Lung (tissue), 12 donors: ENCODE measurements around the gene ALK. TPM values are rescaled to one million over a fixed set of nuclear protein-coding genes. Genes with fewer than 3 reads are reported as not detected.

Experiments used
- ATAC-seq: fragments of 200-7000 bp; cut with Tn5 transposase; one replicate; pipeline ENCODE4 v1.9.1; 2020; ENCODE audit warnings: moderate number of reproducible peaks; ENCODE audit not compliant: insufficient read depth, low FRiP score
- DNase-seq, 3 donors: peaks; one replicate each; pipeline ENCODE4 v3.0.0-alpha.2; 2013 to 2017
- H3K27ac ChIP-seq, 2 donors: one replicate each; pipeline ENCODE4 v1.5.1; 2013; ENCODE audit warnings: mild to moderate bottlenecking in 2 of 2, moderate library complexity in 2 of 2, control low read depth in 1 of 2, inconsistent platforms in 1 of 2, low read depth in 1 of 2, low read length in 1 of 2
- H3K27me3 ChIP-seq, 3 donors: one replicate each; pipeline ENCODE4 v1.5.1; 2013; ENCODE audit warnings: low read length in 2 of 3; ENCODE audit not compliant: control insufficient read depth in 3 of 3, insufficient read depth in 3 of 3
- H3K36me3 ChIP-seq, 4 donors: one replicate each; pipeline ENCODE4 v1.5.1; 2013; ENCODE audit warnings: low read length in 4 of 4, mild to moderate bottlenecking in 1 of 4, moderate library complexity in 1 of 4; ENCODE audit not compliant: control insufficient read depth in 4 of 4, insufficient read depth in 4 of 4
- H3K4me1 ChIP-seq, 5 donors: one replicate each; pipeline ENCODE4 v1.5.1; 2013; ENCODE audit warnings: low read length in 5 of 5, mild to moderate bottlenecking in 2 of 5, moderate library complexity in 1 of 5; ENCODE audit not compliant: control insufficient read depth in 5 of 5, insufficient read depth in 5 of 5
- H3K4me3 ChIP-seq: one replicate; pipeline ENCODE4 v1.5.1; 2013; ENCODE audit warnings: mild to moderate bottlenecking, control low read depth, moderate library complexity
- H3K9ac ChIP-seq, 2 donors: one replicate each; pipeline ENCODE4 v1.5.1; 2013; ENCODE audit warnings: low read length in 2 of 2, control low read depth in 1 of 2; ENCODE audit not compliant: insufficient read depth in 1 of 2
- H3K9me3 ChIP-seq, 4 donors: one replicate each; pipeline ENCODE4 v1.5.1; 2013; ENCODE audit warnings: low read length in 3 of 4, mild to moderate bottlenecking in 1 of 4, moderate library complexity in 1 of 4; ENCODE audit not compliant: control insufficient read depth in 4 of 4, insufficient read depth in 3 of 4
- WGBS, 2 donors: extraction: QIAGEN DNeasy Blood & Tissue Kit; methylation state at CpG; one replicate each; pipeline ENCODE4 v1.1.7; 2013; 5-methylcytosine and 5-hydroxymethylcytosine counted together
- polyA plus RNA-seq, 2 donors: library from polyadenylated mRNA; stranded (reverse); fragments of 200-250 nt; gene quantifications; one replicate each; pipeline ENCODE4 v1.2.1, GENCODE V29; 2013
- total RNA-seq, 2 donors: library from RNA; depleted of rRNA in 1 of 2; stranded (reverse); fragments of >200 nt in 1 of 2; gene quantifications; one replicate each; pipeline ENCODE4 v1.2.1, GENCODE V29; 2014 to 2021
- TF ChIP-seq, protein P1 (sequence below): IDR thresholded peaks from 2 replicates; pipeline ENCODE4 v1.5.1; 2012; ENCODE audit warnings: mild to moderate bottlenecking; ENCODE audit errors: control extremely low read depth, extremely low read depth
- donor health status: control.
- donor health status: control.
- donor health status: Bipolar disorder and iron deficiency.
- donor health status: healthy.
- donor health status: DM: yes; HTN: yes; CAD: no.

The ALK gene
- total and polyA plus RNA-seq, 4 donors, result 0.09 to 0.25 (median 0.10) TPM; not detected in 1

- Histone ChIP-seq H3K4me3 (no peak overlapping the region), H3K4me1 (peaks cover 0 to 5% (median 0%) of the 10 kb centered on the region in 5 donors), H3K27me3 (no peaks in the 10 kb centered on the region), H3K27ac (no peak overlapping the region), H3K9ac (no peak overlapping the region), H3K36me3 (no peaks in the 10 kb centered on the region), H3K9me3 (peaks cover 0 to 3% (median 0%) of the 10 kb centered on the region in 4 donors)
- TF ChIP-seq, protein P1, sequence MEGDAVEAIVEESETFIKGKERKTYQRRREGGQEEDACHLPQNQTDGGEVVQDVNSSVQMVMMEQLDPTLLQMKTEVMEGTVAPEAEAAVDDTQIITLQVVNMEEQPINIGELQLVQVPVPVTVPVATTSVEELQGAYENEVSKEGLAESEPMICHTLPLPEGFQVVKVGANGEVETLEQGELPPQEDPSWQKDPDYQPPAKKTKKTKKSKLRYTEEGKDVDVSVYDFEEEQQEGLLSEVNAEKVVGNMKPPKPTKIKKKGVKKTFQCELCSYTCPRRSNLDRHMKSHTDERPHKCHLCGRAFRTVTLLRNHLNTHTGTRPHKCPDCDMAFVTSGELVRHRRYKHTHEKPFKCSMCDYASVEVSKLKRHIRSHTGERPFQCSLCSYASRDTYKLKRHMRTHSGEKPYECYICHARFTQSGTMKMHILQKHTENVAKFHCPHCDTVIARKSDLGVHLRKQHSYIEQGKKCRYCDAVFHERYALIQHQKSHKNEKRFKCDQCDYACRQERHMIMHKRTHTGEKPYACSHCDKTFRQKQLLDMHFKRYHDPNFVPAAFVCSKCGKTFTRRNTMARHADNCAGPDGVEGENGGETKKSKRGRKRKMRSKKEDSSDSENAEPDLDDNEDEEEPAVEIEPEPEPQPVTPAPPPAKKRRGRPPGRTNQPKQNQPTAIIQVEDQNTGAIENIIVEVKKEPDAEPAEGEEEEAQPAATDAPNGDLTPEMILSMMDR, result no peak
- ATAC-seq (peak; percentile 37), DNase-seq (peak in 1 of 3 donors; percentile 9)
- WGBS, 2 donors, result 77 to 89% methylated on average over 3 of the region's 3 CpGs
These were observed 402.0 kb downstream of the ALK start for GRCh38 chr2:29519338-29519925.

DNA sequence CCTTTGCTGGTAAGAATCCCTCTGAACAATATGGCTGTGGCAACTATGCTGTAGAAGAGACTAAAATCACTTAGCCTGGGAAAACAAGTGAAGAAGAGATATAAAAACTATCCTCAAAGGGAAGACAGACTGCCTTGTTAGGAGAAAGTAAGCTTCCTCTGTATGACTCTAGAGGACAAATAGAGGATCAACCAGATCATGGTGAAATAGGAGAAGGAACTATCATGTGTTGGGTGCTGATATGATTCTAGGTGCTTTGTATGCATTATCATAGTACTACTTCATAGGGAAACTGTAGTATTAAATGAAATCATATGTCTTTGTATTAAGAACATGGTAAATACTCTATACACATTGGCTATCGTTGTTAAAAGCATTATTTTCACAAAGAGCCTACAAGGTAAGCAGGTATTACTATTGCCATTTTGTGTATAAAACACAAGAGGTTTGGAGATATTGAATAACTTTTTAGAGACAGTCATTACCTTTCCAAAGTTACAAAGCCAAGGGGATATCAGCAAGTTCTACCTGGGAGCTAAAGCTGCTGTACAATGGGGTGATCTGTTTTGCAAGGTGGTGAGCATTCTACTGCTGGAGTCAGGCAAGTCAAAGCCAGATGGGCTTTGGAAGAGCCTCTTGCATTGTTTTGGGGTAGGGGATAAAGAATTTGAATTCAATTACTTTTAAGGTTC, 402.6 kb downstream of the ALK start:
- Histone ChIP-seq H3K27ac (no peak overlapping the region), H3K4me3 (no peak overlapping the region), H3K9me3 (peaks cover 0 to 3% (median 0%) of the 10 kb centered on the region in 4 donors), H3K9ac (no peak overlapping the region), H3K27me3 (no peaks in the 10 kb centered on the region), H3K4me1 (peaks cover 0 to 5% (median 0%) of the 10 kb centered on the region in 5 donors), H3K36me3 (no peaks in the 10 kb centered on the region)
- ATAC-seq, result no peak
- DNase-seq, result no peak
- 73 to 76% methylated on average over 1 of the region's 1 CpG for WGBS, 2 donors
- TF ChIP-seq, protein P1, result no peak

- H3K9me3 ChIP-seq, result peaks cover 0 to 1% (median 0%) of the 10 kb centered on the region in 4 donors
- H3K27ac ChIP-seq, result no peak overlapping the region
- H3K4me1 ChIP-seq, result peaks cover 0 to 3% (median 0%) of the 10 kb centered on the region in 5 donors
- H3K27me3 ChIP-seq, result no peaks in the 10 kb centered on the region
- TF ChIP-seq, protein P1, result no peak
- no peaks in the 10 kb centered on the region for H3K36me3 ChIP-seq
- no peak overlapping the region for H3K4me3 ChIP-seq
- no peak overlapping the region for H3K9ac ChIP-seq
- WGBS, 2 donors, result 94 to 100% methylated on average over 2 of the region's 2 CpGs
- no peak for ATAC-seq
- no peak for DNase-seq
These were observed 403.4 kb downstream of the ALK start for GRCh38 chr2:29518010-29518409.
